Subcutaneous adipose tissue (tissue), 4 donors: ENCODE results near the gene EVC2. TPM values are rescaled to one million over a fixed set of nuclear protein-coding genes. Genes with fewer than 3 reads are reported as not detected.

ENCODE experiments used
- total RNA-seq, 4 donors: library from RNA; depleted of rRNA; stranded (reverse); fragments of >200 nt; gene quantifications; one replicate each; pipeline ENCODE4 v1.1.0, GENCODE V29; 2016
- TF ChIP-seq, protein P1 (sequence below): fragments of 450-650 bp; IDR thresholded peaks from one replicate; pipeline ENCODE4 v1.5.1; 2016; ENCODE audit warnings: low read depth, mild to moderate bottlenecking, control low read depth, antibody characterized with exemption, moderate library complexity

The EVC2 gene
- total RNA-seq, 4 donors from 2014 or later: 8.2 to 23.1 (median 13.7) TPM

GRCh38 chr4:5656415-5656814, 51.9 kb downstream of the EVC2 start:
- TF ChIP-seq, protein P1, sequence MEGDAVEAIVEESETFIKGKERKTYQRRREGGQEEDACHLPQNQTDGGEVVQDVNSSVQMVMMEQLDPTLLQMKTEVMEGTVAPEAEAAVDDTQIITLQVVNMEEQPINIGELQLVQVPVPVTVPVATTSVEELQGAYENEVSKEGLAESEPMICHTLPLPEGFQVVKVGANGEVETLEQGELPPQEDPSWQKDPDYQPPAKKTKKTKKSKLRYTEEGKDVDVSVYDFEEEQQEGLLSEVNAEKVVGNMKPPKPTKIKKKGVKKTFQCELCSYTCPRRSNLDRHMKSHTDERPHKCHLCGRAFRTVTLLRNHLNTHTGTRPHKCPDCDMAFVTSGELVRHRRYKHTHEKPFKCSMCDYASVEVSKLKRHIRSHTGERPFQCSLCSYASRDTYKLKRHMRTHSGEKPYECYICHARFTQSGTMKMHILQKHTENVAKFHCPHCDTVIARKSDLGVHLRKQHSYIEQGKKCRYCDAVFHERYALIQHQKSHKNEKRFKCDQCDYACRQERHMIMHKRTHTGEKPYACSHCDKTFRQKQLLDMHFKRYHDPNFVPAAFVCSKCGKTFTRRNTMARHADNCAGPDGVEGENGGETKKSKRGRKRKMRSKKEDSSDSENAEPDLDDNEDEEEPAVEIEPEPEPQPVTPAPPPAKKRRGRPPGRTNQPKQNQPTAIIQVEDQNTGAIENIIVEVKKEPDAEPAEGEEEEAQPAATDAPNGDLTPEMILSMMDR: no peak

DNA sequence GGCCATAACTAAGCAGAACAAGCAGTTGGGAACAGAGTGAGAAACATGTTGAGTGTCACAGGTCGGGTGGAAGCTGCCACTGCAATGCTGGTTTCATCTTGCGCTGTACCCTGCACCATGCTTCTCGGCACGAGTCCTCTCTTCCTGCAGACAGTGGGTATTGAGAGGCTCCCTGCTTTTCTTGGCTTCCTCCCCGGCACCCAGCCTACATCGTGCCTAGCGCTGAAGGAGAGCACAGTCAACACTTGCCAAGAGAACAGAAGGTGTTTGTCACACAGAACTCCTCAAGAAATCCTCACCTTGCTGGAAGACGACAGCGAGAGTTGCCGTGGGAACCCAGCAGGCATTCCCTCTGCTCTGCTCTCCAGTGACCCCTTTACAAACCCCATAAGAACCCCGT, 53.6 kb downstream of the EVC2 start:
- TF ChIP-seq, protein P1: no peak

DNA sequence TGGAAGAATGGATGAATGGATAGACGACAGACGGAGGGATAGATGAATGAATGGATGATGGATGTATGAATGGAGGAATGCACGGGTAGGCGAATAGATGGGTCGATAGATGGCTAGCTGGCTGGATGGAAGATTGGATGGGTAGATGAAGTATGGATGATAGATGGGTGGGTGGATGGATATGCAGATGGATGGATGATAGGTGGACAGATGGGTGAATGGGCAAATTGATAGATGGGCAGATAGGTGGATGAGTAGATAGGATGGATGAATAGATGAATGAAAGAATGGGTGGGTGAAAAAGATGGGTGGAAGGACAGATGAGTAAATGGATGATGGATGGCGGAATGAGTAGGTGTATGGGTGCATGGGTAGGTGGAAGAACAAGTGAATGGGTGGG, 57.3 kb downstream of the EVC2 start:
- TF ChIP-seq, protein P1: no peak

DNA sequence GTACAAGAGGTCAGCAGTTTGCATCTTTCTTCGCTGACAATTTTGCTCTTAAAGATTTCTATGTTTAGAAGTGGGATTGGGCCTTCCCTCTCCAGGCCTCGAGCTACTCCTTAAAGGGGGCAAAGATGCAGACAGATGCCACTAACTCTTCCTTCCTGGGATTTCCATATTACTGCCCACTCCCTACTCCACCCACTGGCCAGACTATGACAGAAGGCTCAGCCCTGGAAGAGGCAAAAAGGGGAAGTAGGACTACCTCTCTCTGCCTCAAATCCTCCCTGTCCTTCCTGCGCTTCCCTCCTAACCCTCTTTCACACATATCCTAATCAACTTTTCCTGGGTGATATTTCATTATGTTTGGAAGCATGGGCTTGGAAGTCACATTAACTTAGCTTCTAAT, 58.3 kb downstream of the EVC2 start:
- TF ChIP-seq, protein P1: no peak

DNA sequence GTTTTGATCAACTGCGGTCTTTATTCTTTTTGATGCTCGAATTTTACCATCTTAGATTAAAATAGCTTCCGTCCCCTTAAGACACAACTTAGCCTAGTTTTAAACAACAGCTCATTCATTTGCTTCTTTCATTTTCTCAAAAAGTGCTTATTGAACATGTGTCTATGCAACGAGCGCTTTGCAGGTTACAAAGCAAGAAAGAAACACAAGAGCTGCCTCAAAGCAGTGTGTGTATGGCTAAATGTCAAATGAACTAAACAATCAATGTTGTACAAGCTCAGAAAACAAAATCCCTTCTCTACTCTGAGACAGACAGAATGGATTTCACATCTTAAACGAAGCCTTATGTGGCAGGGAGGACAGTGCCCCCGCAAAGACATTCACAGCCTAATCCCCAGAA, 61.0 kb downstream of the EVC2 start:
- TF ChIP-seq, protein P1: no peak

GRCh38 chr4:5640096-5640495, 68.3 kb downstream of the EVC2 start:
- TF ChIP-seq, protein P1: no peak

GRCh38 chr4:5639556-5639955, 68.8 kb downstream of the EVC2 start:
- TF ChIP-seq, protein P1: no peak
